ENCODE measurements around the gene MIOX.

MIOX gene

DNA sequence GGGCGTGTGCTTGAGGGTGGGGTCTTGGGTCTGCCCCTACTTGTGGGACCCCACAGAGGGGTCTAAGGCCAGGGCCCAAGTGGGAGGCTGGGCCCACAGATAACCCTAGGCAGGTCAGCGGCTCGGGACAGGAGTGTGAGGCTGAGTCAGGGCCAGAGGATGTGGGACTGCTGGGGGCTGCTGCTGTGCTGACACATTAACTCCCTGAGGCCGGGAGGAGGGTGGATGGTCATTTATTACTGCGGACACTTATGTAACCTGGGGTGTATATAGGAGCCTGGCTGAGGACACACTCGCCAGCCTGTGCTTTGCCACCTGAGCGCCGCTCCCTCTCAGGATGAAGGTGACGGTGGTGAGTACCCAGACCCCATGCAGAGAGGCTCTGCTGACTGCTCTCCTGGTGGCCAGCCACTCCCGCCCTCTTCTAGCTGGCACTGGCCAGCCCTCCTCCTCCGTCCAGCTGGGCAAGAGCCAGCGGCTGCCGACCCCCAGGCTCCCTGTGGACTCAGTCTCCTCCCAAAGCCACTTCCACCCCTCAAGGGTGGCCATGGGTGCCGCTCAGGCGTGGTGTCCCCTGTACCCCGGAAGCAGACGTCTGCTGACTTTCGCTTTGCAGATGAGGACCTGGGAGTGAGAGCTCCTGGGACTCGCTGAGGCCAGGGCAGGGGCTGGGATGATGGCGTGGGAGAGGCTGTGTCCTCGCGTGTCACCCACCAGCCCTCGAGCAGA is at the start of gene MIOX:
Gene MIOX (plus strand): TSS at position 299 of the 729 bp plus-strand sequence. CDS start 39 bp downstream, at position 338.
- DNase-seq: no peak

DNA sequence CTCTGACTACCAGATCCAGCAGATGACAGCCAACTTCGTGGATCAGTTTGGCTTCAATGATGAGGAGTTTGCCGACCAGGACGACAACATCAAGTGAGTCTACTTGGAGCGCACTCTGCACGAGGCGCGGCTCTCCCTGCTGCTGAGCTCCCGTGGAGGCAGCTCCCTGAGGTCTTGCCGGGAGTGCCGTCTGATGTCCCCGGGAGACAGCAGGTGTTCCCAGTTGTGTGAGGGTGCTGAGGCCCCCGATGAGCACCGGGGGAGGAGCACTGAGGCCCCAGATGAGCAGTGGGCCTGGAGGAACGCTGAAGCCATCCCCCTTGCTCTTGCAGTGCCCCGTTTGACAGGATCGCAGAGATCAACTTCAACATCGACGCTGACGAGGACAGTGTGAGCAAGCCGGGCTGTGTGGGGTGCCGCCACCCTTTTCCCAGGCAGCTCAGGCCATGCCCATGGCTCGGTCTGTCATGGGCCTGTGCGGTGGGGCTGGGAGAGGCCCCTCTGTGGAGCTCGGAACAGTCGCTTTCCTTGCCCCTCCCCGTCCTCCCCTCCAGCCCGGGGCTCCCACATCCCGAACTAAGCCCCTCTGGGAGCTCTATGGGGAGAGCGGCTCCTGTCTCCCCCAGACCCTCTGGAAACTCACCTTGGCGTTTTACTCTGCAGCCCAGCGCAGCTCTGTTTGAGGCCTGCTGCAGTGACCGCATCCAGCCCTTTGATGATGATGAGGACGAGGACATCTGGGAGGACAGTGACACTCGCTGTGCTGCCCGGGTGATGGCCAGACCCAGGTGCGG is 49.0 kb upstream of the MIOX start:
- no peak for DNase-seq

DNA sequence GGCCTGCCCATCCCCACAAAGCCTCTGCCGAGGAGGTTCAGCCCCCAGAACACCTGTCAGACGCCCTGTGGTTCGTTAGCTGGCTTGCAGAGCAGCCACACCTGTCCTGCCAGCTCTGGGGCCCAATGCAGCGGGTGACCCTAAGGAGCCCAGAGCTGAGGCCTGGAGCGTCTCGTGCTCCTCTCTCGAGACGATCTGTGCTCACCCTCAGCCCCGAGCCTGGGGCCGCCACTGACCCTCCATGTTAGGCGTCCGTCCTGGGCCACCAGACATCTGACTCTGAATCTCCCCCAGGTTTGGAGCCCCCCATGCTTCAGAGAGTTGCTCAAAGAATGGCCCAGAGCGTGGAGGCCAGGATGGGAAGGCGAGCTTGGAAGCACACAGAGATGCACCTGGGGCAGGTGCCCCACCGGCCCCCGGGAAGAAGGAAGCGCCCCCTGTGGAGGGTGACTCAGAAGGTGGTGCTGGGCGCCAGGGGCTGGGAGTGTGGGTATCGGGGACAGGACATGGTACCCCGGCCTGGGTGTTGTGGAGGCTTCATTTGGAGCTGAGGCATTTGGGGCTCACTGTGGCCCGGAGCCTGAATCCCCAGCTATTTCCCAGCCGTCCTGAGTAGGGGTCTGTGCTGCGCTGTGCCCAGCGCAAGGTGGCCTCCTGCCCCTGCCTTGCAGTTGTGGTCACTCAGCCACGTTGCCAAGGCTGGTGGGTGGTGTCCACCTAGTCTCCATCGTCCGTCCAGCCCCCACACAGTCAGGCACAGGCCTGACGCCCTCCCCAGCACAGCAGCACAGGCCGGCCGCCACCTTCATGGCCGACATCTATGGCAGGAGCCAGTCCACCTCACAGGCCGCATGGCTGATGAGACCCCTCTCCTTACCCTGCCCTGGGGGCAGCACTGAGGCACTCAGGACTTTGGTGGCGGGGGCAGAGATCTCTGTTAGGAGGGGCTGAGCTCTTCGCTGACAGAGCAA is 48.1 kb upstream of the MIOX start:
- DNase-seq: no peak

DNA sequence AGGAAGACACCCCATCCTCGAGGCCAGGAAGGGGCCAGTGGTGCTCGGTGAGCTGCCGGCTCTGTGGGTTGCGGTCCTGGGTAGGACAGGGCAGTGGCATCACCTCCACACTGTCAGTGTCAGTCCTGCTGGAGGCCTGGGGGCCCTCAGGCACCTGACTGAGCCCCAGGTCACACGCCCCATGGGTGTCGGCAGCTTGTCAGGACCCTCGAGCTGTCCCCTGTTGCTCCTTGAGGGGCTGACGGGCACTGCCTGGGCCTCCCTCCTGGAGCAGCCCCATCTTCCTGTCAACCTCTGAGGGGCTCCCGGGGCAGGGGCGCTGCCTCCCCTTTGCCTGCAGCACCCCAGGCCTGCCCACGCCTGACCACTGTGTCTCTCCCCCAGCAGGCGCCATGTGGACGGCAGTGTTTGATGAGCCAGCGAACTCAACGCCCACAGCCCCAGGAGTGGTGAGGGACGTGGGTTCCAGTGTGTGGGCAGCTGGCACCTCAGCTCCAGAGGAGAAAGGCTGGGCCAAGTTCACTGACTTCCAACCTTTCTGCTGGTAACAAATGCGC is 47.3 kb upstream of the MIOX start:
- DNase-seq: no peak

DNA sequence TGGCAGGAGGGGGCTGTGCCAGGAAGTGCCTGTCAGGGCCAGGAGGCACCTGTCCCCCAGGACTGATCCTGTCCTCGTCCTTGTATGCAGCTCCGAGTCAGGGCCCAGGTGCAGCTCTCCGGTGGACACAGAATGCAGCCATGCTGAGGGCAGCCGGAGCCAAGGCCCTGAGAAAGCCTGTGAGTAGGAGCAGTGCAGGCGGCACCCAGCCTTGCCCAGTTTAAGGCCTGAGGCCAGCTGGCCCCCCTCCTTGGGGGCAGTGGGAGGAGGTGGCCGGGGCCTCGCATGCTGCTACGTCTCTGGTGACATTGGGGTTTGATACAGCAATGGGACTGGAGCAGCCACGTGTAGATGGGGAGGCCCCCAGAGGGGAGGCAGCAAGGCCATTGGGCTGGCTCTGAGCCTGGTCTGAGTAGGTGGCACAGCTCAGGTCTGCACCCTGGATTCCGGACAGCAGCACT is 46.8 kb upstream of the MIOX start:
- DNase-seq: no peak

DNA sequence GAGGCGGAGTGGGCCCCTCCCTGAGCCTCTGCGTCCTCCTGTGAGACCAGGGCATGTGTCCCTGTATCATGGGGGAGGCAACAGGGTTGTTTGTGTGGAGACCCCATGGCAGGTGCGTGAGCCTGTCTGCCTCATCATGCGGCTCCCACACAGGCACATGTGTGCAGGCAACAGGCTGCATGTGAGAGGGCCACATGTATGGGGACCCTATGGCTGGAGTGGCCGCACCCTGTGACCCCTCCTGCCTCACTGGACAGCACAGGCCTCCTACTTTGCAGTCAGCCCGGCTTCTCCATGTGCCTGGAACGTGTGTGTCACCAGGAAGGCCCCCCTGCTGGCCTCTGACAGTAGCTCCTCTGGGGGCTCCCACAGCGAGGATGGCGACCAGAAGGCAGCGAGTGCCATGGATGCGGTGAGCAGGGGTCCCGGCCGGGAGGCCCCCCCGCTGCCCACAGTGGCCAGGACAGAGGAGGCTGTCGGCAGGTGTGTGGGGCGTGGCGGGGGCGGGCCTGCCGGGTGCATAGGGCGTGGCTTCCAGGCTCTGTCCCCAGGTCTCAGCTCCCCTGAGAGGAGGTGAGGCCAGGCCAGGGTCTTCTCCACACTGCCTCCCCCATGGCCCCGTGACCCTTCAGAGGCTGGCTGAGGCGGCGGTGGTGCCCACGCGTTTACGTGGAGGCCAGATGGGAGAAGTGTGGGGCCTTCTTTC is 46.0 kb upstream of the MIOX start:
- DNase-seq: no peak

DNA sequence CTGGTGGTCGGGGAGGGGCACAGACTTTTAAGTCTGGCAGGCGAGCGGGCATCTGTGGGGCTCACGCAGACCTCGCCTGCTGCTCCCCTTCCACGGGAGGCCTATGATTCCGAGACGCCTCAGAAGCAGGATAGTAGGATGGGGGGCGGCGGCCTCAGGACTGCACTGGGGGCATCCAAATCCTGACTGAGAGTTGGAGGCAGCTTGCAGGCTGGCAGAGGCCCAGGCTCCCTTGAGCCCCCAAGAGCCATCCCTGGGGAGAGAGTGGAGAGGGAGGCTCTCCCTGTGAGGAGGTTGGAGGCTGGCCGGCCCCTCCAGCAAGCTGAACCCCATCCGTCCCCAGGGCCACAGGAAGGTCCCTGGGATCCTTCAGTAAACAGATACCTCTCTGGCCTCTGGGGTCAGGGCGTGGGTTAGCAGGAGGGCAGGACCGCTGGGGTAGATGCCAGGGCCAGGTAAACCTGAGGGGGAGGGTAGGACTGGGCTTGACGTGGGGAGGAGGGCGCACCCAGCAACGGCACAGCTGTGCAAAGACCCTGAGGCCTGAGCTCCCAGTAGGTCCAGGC is 45.1 kb upstream of the MIOX start:
- DNase-seq: no peak

DNA sequence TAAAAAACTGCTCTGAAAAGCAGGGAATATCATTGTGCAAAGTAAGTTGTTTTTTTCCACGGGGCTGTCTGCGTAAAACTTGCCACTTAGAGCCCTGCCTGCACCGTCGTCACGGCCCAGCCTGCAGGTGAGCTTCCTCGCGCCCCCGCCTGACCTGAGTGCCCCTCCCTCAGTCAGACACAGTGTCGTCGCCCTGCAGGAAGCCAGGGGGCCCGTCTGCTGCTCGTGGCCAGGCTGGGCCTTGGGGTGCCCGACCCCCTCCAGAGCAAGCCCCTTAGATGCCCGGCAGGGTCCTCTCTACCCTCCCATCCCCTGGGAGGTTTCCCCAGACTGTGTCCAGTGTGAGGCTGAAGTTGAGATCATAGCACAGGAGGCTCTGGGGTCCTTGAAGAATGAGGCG is 43.5 kb upstream of the MIOX start:
- DNase-seq: no peak

DNA sequence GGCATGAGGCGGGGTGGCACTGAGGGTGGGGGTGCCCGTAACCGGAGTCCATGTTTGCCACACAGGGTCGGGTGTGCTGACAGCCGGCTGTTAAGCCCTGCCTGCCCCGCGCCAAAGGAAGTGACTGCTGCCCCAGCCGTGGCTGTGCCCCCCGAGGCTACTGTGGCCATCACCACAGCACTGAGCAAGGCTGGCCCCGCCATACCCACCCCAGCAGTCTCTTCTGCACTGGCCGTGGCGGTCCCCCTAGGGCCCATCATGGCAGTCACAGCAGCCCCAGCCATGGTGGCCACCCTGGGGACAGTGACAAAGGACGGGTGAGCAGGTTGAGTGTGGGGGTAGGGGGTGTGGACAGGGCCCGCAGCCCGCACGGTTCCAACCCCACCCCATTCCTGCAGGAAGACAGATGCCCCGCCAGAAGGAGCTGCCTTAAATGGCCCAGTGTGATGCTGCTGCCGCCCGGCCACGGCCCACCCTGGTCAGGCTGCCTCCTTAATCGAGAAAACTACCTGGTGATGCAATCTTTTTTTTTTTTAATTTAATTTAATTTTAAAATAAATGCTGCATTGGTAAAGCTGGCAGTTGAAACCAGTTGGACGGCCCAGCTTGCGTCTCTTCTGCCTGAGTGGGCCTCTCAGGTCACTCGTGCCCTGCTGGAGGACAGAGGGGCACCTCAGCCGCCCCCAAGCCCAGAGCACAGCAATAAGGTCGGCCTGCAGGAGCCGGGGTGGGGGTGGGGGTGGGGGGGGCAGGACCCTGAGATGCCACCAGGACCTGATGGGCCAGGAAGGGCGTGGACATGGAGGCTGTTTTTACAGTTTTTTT is 42.6 kb upstream of the MIOX start:
- no peak for DNase-seq

DNA sequence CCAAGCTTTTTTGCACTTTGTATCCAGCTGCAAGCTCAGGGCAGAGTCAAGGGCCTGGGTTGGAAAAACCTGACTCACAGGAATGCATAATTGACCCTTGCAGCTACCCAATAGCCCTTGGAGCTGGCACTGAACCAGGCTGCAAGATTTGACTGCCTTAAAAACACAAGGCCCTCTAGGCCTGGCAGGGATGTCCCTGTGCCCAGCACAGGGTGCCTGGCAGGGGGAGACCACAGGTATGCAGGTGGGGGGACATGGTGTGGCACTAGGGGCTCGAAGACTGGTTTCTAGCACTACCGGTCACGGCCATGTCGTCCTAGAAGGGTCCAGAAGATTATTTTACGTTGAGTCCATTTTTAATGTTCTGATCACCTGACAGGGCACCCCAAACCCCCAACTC is 42.0 kb upstream of the MIOX start:
- no peak for DNase-seq

DNA sequence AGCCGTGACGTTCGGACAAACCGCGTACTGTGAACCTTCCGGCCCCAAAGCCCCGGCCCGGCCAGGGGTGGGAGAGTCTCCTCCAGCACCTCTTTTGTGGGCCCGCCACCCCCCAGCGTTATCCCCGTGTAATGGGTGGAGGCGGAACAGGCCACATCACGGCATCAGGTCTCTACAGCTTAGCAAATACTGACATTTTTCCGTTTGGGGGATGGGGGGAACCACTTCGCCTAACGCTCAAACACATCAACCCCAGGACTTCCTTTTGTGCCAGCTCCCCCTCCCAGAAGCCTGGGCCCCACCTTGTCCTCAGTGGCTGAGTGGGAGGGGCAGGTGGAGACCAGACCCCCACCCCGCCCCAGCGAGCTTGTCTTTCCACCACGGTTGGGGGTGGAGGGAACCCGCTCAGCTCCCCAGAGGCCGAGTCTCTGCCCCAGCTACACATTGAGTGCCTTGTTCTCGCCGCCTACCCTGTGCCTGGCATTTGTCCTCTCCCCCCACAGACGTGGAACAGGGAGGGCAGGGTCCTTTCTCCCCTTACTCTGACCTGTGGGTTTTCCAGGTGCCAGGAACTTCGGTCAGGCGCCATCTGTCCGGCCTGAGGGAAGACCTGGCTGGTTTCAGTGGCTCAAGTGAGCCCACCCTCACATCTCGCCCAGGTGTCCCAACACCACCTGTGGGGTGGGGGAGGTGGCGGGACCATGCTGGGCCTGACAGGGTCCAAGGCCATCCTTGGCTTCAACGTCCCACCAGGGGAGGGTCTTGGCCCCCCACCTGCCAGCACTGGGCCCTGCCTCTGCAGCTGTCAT is 41.4 kb upstream of the MIOX start:
- no peak for DNase-seq

DNA sequence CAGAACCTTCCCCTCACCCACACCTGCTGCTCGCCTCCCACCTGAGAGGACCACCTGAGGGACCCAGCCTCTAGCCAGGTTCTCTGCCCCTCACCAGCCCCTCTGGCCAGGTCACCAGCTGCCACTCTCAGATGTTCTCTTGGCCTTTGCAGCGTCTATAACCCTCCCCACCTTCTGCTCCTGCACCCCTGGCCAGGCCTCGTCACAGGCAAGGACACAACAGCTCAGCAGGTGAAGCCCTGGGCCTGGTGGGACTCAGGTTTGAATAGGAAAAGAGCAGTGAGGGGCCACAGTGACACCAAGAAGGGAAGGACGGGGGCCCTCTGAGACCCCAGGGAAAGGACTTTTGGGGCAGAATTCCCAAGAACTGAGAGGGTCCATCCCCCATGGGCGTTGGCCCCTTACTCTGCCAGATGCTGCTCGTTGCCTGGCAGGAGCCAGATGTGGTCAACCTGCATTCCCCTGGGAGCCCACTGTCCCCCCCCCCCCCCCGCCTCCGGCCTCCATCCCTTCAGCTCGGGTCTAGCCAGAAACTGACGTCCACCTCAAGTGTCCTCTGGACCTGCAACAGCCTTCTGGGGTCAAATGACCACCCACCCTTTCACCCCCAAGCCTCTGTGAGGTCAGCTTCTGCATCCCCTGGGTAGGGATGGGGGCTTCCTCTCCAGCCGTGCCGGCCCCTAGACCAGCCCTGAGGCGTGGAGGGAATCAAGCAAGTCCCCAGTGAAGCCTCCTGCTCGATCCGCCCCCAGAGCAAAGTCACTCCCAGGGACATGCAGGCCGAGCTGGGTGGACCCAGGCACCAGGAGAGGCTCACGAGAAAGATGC is 40.6 kb upstream of the MIOX start:
- no peak for DNase-seq

DNA sequence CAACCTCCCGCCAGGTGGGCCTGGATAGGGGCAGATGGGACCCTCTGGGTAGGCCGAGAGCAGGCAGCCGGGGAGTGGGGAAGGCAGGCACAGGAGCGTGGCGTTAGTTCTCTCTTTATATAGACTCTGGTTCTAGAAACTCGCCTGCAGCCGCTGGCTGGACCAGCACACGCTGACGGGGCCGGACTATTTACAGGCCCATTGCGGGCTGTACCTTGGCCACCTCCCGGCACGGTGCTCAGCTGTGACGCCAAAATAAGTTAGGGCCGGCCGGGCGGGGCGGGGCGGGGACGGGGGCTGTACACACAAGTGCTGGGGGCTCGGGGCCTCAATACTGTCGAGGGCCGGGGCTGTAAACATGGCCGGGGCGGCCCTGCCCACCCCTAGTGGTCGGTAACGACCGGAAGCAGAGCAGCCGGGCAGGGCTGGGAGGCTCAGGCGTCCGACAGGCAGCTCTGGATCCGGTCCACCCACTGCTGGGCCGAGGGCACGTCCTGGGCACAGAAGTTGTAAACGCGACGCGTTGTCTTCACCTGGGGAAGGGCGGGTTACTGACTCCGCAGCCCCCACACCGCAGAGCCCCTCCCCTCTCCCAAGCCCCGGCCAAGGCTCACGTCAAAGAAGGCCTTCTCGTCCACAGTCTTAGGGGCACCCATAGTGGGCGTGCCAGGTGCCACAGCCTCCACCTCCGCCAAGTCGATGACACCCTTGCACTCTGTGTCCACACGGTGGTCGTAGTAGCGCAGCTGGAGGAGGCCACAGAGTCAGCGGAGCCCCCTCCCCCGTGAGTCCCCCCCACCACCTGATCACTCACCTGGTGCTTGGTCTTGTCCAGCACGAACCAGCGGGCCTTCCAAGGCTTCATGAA is 39.7 kb upstream of the MIOX start:
- no peak for DNase-seq

DNA sequence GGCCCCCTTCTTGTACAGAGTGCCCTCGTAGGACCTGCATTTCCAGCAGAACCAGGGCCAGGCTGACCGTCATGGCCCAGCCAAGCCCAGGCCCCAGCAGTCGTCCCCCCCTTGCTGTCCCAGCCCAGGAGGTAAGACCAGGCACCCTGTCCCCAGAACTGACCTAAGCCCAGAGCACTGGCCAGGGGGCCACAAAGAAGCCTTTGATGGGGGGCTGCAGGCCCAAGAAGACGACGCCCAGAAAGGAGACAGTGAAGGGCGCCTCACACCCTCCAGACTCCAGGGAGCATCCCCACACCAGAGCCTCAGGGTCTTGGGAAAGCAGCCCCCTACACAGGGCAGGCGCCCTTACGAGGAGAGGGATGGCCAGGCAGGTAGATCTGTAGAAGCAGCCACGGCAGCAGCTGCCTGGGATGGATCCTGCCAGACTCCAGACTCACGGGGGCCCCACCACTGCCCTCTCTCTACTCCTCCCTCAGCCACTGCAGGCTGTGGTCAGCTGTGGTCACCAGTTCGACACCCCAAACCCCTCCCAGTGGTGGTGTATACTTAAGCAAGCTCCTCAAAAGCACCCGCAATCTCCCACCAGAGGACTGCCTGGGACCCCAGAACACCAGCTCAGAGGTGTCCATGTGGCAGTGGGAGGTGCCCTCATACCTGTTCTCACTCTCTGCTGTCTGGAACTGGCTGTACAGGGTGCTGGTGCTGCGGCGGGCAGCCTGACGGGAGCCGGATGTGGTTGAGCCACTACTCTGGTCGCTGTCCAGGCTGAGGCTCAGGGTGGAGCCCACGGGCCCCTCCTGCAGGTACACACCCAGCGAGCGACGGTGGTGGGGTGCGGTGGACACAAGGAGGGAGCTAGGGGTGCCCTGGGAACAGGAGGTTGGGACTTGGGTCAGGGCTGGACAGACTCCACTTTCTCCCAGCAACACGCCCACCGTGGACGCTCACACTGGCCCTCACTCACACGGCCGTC is 38.8 kb upstream of the MIOX start:
- DNase-seq: no peak

DNA sequence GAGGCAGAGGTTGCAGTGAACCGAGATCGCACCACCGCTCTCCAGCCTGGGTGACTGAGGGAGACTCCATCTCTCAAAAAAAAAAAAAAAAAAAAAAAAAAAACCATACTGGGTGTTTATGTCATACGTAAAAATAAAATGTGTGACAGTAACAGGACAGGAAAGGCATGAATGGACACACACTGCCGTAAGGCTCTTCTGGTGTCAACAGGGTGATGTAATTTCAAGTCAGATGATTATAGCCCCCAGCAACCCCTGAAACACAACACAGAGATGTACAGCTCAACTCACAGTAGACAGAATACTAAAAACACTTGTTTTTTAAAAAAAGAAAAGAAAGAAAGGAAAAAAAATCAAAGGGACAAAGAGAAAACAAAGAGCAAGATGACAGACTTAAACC is 34.0 kb upstream of the MIOX start:
- no peak for DNase-seq

DNA sequence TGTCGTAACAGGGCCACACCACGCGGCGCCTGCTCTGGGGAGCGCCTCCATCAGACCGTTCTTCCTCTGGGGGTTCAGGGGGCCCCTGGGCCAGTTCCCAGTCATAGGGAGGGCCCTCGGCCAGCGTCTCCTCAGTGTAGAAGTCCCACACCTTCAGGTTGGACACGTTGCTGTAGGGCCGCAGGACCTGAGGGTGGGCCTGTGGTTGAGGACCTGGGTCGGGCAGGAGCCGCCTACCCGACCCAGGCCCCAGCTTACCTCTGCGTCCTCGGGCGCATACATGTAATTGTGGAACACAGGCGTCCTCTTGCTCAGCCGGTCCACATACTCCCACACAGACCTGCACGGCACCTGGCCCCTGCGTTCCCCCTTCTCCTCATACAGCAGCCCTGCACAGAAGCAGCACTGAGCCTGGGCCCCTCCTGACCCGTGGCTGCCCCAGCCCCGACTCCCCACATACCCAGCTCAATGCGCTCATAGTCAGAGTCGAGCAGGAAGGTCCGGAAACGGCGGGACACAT is 32.0 kb upstream of the MIOX start:
- no peak for DNase-seq

DNA sequence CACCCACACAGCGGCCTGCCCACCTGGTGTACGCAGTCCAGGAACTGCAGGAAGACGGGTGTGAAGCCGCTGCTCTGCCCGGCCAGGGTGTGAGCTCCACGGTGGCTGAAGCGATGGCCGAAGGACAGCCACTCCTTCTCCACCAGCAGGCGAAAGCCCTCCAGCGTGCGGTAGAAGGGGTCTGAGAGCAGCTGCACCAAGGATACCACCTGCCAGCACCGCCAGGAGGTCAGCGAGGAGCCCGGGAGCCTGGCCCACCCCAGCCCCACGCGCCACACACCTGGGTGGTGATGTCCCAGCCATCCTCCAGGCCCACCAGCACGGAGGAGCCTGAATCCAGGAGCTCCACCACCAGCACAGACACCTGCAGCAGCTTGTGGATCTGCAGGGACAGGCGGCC is 31.5 kb upstream of the MIOX start:
- DNase-seq: no peak

All from activated T-cell treated with anti-CD3 and anti-CD28 coated beads, Interleukin-2, amount 50 U/mL, for 48 hours (primary cell).